Prostate gland (tissue), 2 donors: ENCODE measurements around the gene DUSP12.

ENCODE experiments used
- CTCF ChIP-seq, 4 experiments: fragments of 200-600 bp in 2 of 4; fragments of 450-650 bp in 2 of 4; sonication (generic) in 2 of 4; IDR thresholded peaks; 1 replicate in 3 of 4; 2 replicates in 1 of 4; pipeline ENCODE4 v1.5.1; 2016 to 2019; ENCODE audit warnings: antibody characterized with exemption in 4 of 4, mild to moderate bottlenecking in 2 of 4, moderate library complexity in 2 of 4
- POLR2A ChIP-seq: fragments of 450-650 bp; IDR thresholded peaks from one replicate; pipeline ENCODE4 v1.6.1; 2016; ENCODE audit warnings: antibody characterized with exemption, mild to moderate bottlenecking
- POLR2AphosphoS5 ChIP-seq: sonication (generic); formaldehyde crosslinking; IDR thresholded peaks from one replicate; pipeline ENCODE4 v1.6.1; 2017; ENCODE audit warnings: antibody characterized with exemption

- TF ChIP-seq POLR2A (no peak), CTCF (IDR thresholded peaks at IDR 0.05) (no peak), POLR2AphosphoS5 (no peak)
Measured at GRCh38 chr1:161731241-161731640, 18.3 kb upstream of the DUSP12 start.
